Motor neuron (in vitro differentiated cells): ENCODE data around the gene GBX1. TPM values are rescaled to one million over a fixed set of nuclear protein-coding genes. Genes with fewer than 3 reads are reported as not detected.

Source experiments
- ATAC-seq, 8 experiments: fragments of 200-7000 bp; cut with Tn5 transposase; replicated peaks in 6 of 8; 2 replicates each; pipeline ENCODE4 v1.8.0; 2021; ENCODE audit warnings: mild to moderate bottlenecking in 8 of 8, moderate library complexity in 8 of 8
- H3K27ac ChIP-seq, 2 donors: fragments of 250-450 bp; sonication (Bioruptor Pico); 2 replicates each; pipeline ENCODE4 v1.9.0; 2021; ENCODE audit warnings: antibody characterized with exemption in 2 of 2, mild to moderate bottlenecking in 2 of 2, moderate library complexity in 1 of 2
- H3K4me1 ChIP-seq, 2 donors: fragments of 250-450 bp; sonication (Bioruptor Pico); replicated peaks in 1 of 2; 2 replicates each; pipeline ENCODE4 v1.6.1; 2021; ENCODE audit warnings: antibody characterized with exemption in 2 of 2, mild to moderate bottlenecking in 2 of 2, moderate library complexity in 1 of 2
- H3K4me3 ChIP-seq, 5 donors: fragments of 250-450 bp; sonication (Bioruptor Pico); 2 replicates each; pipeline ENCODE4 v1.9.0; 2021; ENCODE audit warnings: antibody characterized with exemption in 5 of 5, mild to moderate bottlenecking in 5 of 5, moderate library complexity in 4 of 5
- WGBS, 10 experiments: fragments of 450-650 bp; shearing (Covaris generic); methylation state at CpG; one replicate each; pipeline ENCODE4 v1.0.0; 2022; 5-methylcytosine and 5-hydroxymethylcytosine counted together
- in situ Hi-C, 9 experiments: fragments of 400-800 bp; cut with MboI; loops; one replicate each; pipeline ENCODE4 v1.15.0; 2021; ENCODE audit warnings: low sequenced_read_pairs in 9 of 9, low pct_unique_long_range_greater_than_20kb in 2 of 9; ENCODE audit not compliant: unreplicated experiment in 9 of 9
- total RNA-seq, 8 experiments: library from RNA; unstranded; fragments of 300-600 nt; gene quantifications; 2 replicates each; pipeline versions ENCODE4 v1.2.3 to v1.2.4, GENCODE V29; 2022

GBX1 gene
- total RNA-seq, 8 experiments from 2014 or later: 0.22 to 1.5 (median 0.78) TPM; not detected in 3

GRCh38 chr7:151150388-151150787 is 17.1 kb downstream of the GBX1 start:
- WGBS, 10 experiments: 67 to 100% (median 76%) methylated on average over 1 to 2 of the region's 3 CpGs; no CpG with 5 or more reads in 6 of the 10 experiments
- H3K4me1 ChIP-seq: peaks cover 0 to 7% of the 10 kb centered on the region in 2 donors
- no peak overlapping the region for H3K27ac ChIP-seq
- ATAC-seq: no peak
- in situ Hi-C loops: no loop called here
- H3K4me3 ChIP-seq: no peak overlapping the region

GRCh38 chr7:151148319-151149259 is 18.9 kb downstream of the GBX1 start:
- ATAC-seq: no peak
- Histone ChIP-seq H3K4me1 (peaks cover 0 to 7% of the 10 kb centered on the region in 2 donors), H3K4me3 (no peak overlapping the region), H3K27ac (no peak overlapping the region)
- in situ Hi-C loops: no loop called here
- 51 to 97% (median 80%) methylated on average over 2 to 14 of the region's 22 CpGs; no CpG with 5 or more reads in 3 of the 10 experiments for whole genome bisulfite sequencing, 10 experiments

GRCh38 chr7:151146761-151147160 is 20.7 kb downstream of the GBX1 start:
- Histone ChIP-seq H3K4me1 (no peaks in the 10 kb centered on the region), H3K27ac (no peak overlapping the region), H3K4me3 (no peak overlapping the region)
- in situ Hi-C loops: no loop called here
- no peak for ATAC-seq
- WGBS, 10 experiments: 80 to 100% (median 85%) methylated on average over 1 to 3 of the region's 3 CpGs; no CpG with 5 or more reads in 6 of the 10 experiments

GRCh38 chr7:151144387-151144786 is 23.1 kb downstream of the GBX1 start:
- WGBS, 10 experiments: 0 to 100% (median 80%) methylated on average over 1 to 6 of the region's 7 CpGs; no CpG with 5 or more reads in 2 of the 10 experiments
- peak in 3 of 8 experiments; percentile 19 to 75 (median 69) for ATAC-seq
- Histone ChIP-seq H3K27ac (no peak overlapping the region), H3K4me1 (no peaks in the 10 kb centered on the region), H3K4me3 (no peak overlapping the region)
- in situ Hi-C loops: no loop called here

- peak in 1 of 8 experiments; percentile 30 for ATAC-seq
- no peak overlapping the region for H3K4me3 ChIP-seq
- in situ Hi-C loops: no loop called here
- H3K4me1 ChIP-seq: peaks cover 3 to 4% of the 10 kb centered on the region in 2 donors
- WGBS, 10 experiments: 67 to 100% (median 83%) methylated on average over 1 to 16 of the region's 25 CpGs; no CpG with 5 or more reads in 2 of the 10 experiments
- H3K27ac ChIP-seq: no peak overlapping the region
Measured at GRCh38 chr7:151143261-151144015, 24.1 kb downstream of the GBX1 start.

- WGBS, 10 experiments: no CpG with 5 or more reads among the region's 10 CpGs
- peaks cover 9 to 11% of the 10 kb centered on the region in 2 donors for H3K4me1 ChIP-seq
- no peak for ATAC-seq
- no peak overlapping the region for H3K27ac ChIP-seq
- no peak overlapping the region for H3K4me3 ChIP-seq
- in situ Hi-C loops: no loop called here
Measured at GRCh38 chr7:151142686-151143040, 24.8 kb downstream of the GBX1 start.

- Histone ChIP-seq H3K27ac (no peak overlapping the region), H3K4me3 (no peak overlapping the region), H3K4me1 (peaks cover 9 to 17% of the 10 kb centered on the region in 2 donors)
- WGBS, 10 experiments: 70 to 100% (median 100%) methylated on average over 1 to 5 of the region's 31 CpGs; no CpG with 5 or more reads in 5 of the 10 experiments
- ATAC-seq: no peak
- in situ Hi-C loops: no loop called here
Measured at GRCh38 chr7:151141855-151142685, 25.4 kb downstream of the GBX1 start.

GRCh38 chr7:151141311-151141854 is 26.1 kb downstream of the GBX1 start:
- no peak overlapping the region for H3K27ac ChIP-seq
- H3K4me1 ChIP-seq: peaks cover 9 to 21% of the 10 kb centered on the region in 2 donors
- in situ Hi-C loops: no loop called here
- no peak overlapping the region for H3K4me3 ChIP-seq
- WGBS, 10 experiments: 73% methylated on average over 3 of the region's 9 CpGs; no CpG with 5 or more reads in 9 of the 10 experiments
- peak in 3 of 8 experiments; percentile 29 to 52 (median 46) for ATAC-seq

GRCh38 chr7:151140826-151141225 is 26.7 kb downstream of the GBX1 start:
- Histone ChIP-seq H3K27ac (no peak overlapping the region), H3K4me1 (peaks cover 9 to 21% of the 10 kb centered on the region in 2 donors), H3K4me3 (no peak overlapping the region)
- in situ Hi-C loops: no loop called here
- WGBS, 10 experiments: 80 to 100% (median 87%) methylated on average over 1 to 4 of the region's 7 CpGs; no CpG with 5 or more reads in 4 of the 10 experiments
- no peak for ATAC-seq

GRCh38 chr7:151139791-151140190 is 27.7 kb downstream of the GBX1 start:
- in situ Hi-C loops: no loop called here
- 89 to 100% methylated on average over 1 to 6 of the region's 9 CpGs; no CpG with 5 or more reads in 8 of the 10 experiments for WGBS, 10 experiments
- ATAC-seq: no peak
- Histone ChIP-seq H3K4me3 (no peak overlapping the region), H3K27ac (no peak overlapping the region), H3K4me1 (peaks cover 9 to 21% of the 10 kb centered on the region in 2 donors)

- no peak overlapping the region for H3K27ac ChIP-seq
- no peak overlapping the region for H3K4me3 ChIP-seq
- peak in 3 of 8 experiments; percentile 22 to 45 (median 36) for ATAC-seq
- in situ Hi-C loops: no loop called here
- WGBS, 10 experiments: 90 to 100% (median 95%) methylated on average over 1 to 8 of the region's 18 CpGs; no CpG with 5 or more reads in 6 of the 10 experiments
- H3K4me1 ChIP-seq: peaks cover 9 to 21% of the 10 kb centered on the region in 2 donors
Measured at GRCh38 chr7:151139071-151139790, 28.3 kb downstream of the GBX1 start.
